GM19395 (cell line): ENCODE measurements around the gene SSR2.

ENCODE experiments used
- ATAC-seq: cut with Tn5 transposase; IDR thresholded peaks from one replicate; pipeline ENCODE4 v1.9.1; 2021; ENCODE audit warnings: mild to moderate bottlenecking, moderate library complexity; ENCODE audit not compliant: unreplicated experiment

Gene SSR2

DNA sequence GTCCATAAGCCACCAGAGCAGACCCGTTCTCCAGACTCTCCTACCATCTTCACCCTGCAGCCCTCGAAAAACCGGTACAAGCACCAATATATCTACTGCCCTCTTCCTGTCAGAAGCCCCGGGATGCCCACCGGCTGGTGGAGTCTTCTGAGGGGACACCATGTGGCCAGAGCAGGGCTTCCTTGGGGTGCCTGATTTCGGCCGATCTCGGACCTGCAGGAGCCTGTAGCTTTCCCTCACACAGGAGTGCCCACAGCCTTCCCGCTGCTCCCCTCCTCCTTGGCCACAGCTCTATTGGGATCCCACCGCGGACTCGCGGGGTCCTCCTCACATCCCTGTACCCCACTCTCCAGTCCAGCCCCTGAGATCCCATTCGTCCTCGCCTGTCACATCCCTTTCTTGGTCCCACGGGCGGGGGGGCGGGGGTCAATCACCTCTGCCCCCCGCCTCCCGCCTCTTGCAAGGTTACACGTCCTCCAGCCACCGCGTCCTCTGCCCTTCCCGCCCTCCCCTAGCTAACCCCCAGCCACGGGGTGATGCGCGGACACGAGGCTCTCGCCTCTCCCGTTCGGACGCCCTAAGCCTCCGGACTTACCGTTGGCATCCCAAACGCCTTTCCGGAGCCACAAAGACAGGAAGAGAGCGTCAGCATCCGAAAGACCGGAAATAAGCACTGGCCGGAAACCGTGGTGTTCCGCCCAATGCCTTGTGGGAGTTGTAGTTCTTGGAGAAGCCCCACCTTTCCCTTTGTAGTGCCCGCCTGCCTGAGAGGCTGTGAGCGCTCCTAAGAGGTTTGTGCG lies at the start of gene SSR2:
Gene SSR2 (minus strand): TSS at position 659 of the 800 bp plus-strand sequence. CDS start 784 bp downstream, outside the sequence.
- ATAC-seq, result peak; percentile 94

DNA sequence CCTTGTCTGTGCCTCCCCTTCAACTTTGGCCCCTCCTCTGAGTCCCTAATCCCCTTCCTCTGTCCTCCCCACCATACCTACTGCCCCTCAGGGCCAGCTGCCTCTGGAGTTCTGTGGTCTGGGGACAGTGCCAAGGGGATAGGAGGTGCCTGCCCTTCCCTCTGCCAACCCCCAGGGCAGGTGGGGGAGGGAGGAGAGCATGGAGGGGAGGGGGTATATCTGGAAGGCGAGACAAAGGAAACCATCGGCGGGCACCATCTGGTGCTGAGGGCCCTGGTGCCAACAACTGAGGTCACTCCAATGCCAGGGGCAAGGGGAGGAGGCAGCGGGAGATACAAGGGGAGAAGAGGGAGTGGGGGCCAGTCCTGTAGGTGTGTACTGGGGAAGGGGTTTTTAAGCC lies 49.8 kb upstream of the SSR2 start:
- no peak for ATAC-seq

DNA sequence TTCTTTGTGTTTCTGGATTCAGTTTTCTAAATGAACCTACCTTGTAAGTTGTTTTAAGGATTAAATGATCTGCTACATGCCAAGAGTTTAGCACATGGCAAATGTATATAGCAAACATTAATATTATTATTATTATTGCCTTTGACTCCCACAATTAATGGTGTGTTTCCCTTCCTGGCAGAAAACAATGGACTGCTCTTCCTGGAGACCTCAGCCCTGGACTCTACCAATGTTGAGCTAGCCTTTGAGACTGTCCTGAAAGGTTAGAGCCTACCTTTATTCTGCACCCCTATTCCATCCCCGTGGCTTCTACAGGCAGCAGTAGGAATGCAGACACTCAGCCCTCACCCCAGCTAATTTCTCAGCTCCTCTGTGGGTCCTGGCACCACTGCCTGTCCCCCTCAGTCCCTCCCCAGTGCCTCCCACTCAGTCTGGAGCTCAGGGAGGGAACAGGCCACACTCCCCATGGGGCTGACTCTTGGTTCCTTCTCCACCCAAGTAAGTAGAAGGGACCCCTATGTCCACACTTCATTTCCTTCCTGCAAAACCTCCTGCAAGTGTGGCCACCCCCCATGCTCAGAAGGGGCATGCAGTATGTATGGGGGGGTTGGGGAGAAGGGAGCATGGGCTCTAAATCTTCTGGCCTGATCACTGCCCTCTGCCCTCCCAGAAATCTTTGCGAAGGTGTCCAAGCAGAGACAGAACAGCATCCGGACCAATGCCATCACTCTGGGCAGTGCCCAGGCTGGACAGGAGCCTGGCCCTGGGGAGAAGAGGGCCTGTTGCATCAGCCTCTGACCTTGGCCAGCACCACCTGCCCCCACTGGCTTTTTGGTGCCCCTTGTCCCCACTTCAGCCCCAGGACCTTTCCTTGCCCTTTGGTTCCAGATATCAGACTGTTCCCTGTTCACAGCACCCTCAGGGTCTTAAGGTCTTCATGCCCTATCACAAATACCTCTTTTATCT lies 49.0 kb upstream of the SSR2 start:
- no peak for ATAC-seq

DNA sequence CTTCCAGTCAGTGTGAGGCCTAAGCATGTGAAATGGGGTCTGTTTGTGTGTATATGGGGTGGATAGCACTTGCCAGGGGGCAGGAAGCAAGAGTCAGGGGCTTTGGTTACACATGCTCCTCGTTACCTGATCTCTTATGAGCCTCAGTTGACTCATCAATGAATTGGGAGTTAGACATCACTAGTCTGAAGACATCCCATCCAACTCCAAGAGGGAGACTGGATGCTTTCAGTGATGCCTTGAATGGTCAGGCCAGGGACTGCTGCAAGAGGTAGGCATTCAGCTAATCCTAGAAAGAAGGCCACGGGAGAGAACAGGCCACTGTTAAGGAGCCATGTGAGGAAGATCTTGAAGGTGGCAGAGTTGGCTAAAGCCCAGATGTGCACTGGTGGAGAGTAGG lies 46.5 kb upstream of the SSR2 start:
- no peak for ATAC-seq

DNA sequence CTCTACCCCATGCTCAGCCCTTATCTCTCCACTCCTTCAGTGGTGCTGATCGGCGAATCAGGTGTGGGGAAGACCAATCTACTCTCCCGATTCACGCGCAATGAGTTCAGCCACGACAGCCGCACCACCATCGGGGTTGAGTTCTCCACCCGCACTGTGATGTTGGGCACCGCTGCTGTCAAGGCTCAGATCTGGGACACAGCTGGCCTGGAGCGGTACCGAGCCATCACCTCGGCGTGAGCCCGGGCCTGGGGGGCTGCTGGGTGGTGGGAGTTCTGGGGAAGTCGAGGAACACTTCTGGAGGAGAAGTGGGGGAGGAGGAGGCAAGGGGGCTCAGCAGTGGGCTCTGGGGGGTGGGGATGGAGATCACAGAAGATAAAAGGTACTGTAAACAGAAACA lies 45.1 kb upstream of the SSR2 start:
- no peak for ATAC-seq

DNA sequence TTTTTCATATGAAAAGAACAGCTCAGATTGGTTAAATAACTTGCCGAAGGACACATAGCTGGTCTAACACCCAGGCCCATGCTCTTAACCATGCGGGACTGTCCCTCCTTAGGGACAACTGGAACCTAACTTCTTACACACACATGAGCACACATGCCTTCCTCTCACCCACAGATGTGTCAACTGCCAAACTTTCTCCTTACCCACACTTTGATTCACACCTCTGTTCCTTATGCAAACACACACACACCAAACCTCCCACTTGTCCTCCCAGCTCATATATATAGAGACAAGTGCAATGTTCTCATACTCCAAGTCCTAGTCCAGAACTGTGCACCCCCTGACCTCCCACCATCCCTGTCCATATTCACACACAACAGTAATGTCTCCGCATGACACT lies 44.5 kb upstream of the SSR2 start:
- no peak for ATAC-seq

DNA sequence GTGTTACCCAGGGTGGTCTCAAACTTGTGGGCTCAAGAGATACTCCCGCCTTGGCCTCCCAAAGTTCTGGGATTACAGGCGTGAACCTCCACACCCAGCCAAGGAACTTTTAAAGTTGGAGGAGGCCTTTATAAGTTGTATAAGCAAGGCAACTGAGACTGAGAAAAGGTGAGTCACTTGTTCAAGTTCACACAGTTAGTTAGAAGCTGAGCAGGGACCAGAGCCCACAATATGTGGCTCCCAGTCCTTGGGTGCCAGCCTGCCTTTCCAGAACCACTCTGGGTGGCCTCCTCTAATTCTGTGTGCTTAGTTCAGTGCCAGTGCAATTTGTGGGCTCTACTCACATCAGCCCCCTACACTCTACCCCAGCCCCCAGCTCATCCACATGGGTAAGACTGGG lies 43.9 kb upstream of the SSR2 start:
- no peak for ATAC-seq

DNA sequence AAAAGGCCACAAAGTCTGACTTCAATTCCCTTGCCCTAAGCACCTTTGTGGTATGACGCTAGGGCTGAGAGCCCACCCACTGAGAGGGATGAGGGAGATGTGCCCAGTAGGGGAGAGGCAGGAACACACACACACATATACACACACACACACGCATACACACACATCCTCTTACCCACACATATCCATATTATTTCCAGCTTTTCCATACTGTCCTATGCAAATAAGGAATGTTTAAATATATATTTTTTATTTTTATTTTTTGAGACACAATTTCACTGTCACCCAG lies 43.2 kb upstream of the SSR2 start:
- no peak for ATAC-seq

DNA sequence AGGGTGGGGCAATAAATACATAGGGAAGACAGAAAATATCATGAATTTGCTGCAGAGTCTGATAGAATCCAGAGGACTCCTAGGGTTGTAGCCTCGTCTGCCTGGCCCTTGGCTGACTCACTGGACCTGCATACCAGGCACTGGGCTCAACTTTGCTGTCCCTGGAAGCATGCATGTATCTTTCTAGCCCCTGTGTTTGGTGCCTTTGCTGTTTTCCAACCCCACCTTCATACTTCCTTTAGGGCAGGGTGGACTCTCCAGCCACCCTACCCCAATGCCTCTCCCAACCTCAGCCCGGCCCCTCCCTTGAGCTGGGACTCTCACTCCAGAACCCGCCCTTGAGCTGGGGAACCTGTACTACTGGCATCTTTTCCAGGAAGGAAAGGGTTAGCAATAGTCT lies 41.4 kb upstream of the SSR2 start:
- no peak for ATAC-seq

DNA sequence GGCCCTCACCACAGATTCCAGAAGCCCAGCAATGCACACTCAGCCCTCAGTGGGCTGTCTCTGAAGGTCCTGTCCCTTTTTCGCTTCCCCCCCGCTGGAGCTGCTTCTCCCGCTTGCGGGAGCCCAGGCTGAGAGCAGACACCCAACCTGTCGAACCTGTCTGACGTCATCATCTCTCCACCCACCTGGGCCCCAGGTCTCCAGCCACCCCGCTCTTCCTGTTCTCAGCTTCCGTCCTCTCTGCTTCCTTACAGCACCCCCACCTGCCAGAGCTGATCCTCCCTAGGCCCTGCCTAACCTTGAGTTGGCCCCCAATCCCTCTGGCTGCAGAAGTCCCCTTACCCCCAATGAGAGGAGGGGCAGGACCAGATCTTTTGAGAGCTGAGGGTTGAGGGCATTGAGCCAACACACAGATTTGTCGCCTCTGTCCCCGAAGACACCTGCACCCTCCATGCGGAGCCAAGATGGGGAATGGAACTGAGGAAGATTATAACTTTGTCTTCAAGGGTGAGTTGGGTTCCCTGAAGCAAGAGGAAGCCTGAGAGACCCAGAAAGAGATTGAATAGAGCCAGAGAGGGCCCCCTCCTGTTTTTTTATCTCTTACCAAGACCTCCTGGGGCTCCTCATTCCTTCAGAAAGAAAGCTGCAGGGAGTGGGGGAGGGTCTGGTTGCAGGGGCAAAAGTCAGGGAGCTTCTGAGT lies 40.3 kb upstream of the SSR2 start, which contains the start of gene RAB25:
Gene RAB25 (plus strand): TSS at position 224 of the 700 bp plus-strand sequence. CDS start 241 bp downstream, at position 465.
- ATAC-seq, result no peak

DNA sequence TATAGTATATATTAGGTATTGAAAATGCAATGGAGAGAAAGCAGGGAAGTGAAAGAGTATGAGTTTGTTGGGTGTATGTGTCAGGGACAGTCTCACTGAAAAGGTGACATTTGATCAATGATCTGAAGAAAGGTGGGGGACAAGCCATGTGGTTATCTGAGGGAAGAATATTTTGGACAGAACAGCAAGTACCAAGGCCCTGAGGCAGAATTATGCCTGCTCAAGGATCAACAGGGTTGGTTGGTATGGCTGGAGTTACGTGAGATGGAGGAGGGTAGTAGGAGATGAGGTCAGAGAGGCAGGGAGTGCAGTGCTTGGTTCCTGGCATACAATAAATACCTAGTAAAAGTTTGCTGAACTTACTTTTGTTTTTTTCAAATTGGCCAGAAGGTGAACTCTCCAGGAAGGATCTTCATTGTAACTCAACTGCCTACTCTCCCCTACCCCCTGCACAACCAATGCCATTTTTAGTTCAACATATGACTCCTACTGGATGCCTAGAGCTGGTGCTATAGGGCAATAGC lies 35.6 kb upstream of the SSR2 start:
- no peak for ATAC-seq

DNA sequence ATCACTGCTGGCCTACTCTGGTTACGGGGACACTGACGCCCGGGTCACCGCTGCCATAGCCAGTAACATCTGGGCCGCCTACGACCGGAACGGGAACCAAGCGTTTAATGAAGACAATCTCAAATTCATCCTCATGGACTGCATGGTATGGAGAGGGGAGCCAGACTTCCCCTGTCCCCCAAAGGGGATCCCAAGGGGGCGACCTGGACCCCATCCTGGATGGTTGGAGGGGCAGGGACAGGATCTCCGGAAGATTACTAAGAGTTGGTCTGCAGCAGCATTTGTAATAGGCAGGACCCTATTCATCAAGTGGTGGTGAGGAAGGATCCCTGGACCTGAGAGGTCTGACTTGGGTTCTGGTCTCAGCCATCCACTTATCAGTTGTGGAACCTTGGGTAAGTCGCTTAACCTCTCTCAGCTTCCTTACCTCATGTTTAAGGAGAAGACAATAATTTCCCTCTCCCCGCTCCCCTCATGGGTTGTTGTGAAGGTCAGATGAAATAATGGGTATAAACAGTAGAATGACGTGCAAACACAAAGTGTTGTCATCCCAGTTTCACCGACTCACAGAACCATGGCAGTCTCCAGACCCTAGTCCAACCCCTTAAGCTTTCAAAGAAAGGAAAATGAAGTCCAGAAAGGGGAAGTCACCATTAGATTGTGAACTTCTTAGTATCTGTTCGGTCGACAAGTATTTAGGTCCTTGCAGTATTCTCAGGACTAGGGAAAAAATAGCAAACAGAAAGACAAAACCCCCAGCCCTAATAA lies 34.7 kb upstream of the SSR2 start:
- ATAC-seq, result no peak

DNA sequence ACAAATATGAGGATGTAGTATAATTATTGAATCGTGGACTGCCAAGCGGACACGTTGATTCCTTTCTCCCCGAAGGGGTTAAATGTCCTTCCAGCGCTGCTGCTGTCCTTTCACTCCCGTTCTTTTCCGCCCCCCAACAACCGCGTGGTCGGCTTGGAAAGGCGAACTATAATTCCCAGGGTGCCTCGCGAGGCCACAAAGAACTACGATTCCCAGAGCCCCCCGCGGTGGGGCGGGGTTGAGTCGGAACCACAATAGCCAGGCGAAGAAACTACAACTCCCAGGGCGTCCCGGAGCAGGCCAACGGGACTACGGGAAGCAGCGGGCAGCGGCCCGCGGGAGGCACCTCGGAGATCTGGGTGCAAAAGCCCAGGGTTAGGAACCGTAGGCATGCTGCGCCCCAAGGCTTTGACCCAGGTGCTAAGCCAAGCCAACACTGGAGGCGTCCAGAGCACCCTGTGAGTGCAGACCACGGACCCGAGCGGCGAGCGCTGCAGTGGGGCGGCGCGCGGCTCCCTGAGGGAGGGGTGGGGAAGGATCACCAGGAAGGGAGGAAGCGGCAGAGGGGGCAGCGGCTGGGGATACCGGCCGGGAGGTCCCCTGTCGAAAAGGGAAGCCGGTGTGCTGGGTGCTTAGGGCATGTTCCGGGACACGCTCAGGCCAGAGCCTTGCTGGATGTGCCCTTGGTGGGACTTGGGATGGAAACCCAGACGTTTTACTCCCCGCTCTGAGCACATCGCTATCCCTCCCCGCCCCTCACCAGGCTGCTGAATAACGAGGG lies 33.9 kb upstream of the SSR2 start, which contains the start of gene LAMTOR2:
Gene LAMTOR2 (plus strand): TSS at position 283 of the 781 bp plus-strand sequence. CDS start 108 bp downstream, at position 391.
- ATAC-seq, result peak; percentile 79

DNA sequence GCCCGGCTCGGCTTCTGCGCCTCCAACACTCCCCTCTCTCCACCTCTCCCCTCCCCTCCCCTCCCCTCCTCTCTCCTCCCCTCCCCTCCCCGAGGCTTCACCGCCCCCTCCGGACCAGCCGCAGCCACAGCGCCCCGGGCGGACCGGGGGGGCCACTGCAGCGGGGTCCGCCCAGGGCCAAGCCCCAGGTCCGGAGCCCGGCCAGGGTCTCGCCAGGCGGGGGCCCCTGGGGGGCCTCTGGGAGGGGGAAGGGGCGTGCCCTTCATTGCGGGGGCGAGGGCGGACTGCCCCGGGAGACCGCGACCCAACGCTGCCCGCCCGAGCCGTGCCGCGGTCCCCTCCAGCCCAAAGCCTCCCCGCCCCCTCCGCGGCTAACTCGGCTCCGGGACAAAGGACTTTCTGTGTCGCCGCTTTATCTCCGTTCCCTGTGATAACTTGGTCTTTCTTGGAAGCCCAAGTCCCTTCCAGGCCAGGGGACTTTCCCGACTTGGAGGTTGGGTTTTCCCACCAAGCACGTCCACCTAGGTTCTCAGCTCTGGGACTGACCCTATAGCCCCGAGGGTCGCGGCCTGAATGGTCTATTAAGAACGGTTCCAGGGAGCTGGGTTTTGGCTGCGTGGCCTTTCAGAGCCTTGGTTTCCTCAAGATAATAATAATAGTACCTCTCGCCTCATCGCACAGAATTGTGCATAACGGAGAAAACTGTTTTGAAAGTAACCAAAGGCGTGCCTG lies 33.2 kb upstream of the SSR2 start, which contains the start of gene UBQLN4:
Gene UBQLN4 (minus strand): TSS at position 31 of the 732 bp plus-strand sequence. CDS start 97 bp downstream, outside the sequence.
- peak; percentile 31 for ATAC-seq

DNA sequence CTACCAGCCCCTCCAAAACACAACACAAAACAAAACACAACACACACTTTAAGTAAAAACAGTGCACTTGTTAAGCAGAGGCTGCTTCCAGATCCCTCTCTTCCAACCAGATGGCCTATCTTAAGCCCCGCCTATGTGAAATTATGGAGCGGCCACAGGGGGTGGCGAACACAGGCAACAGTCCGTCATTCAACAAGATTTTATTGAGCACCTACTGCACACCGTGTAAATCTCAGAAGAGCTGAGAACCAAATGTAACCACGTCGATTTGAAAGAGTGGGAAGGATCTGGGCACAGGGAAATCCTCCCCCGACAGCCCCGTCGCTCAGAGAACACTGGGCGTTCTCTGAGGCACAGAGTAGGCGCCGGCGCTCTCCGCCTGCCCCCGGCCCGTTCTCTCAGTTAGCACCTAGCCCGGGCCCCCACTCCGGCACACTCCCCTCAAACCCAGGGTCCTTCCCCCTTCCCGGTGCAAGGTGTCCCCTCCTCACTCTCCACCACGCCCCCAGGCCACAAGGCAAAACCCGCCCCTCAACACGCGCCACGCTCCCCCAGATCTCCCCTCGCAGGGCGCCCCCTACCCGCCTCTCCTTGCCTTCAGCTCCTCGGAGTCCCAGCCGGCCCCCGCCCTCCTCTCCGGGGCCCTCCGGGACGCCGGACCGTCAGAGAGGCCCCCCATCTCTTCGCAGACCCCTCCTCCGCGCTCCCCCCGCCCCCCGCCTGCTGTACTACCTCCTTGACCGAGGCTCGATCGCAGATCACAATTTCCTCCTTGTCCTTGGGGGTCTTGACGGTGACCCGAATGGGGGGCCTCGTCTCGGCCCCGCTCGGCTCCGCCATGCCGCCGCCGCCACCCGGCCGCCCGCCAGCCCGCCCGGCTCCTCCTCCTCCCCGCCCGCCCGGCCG lies 32.4 kb upstream of the SSR2 start:
- ATAC-seq, result no peak

DNA sequence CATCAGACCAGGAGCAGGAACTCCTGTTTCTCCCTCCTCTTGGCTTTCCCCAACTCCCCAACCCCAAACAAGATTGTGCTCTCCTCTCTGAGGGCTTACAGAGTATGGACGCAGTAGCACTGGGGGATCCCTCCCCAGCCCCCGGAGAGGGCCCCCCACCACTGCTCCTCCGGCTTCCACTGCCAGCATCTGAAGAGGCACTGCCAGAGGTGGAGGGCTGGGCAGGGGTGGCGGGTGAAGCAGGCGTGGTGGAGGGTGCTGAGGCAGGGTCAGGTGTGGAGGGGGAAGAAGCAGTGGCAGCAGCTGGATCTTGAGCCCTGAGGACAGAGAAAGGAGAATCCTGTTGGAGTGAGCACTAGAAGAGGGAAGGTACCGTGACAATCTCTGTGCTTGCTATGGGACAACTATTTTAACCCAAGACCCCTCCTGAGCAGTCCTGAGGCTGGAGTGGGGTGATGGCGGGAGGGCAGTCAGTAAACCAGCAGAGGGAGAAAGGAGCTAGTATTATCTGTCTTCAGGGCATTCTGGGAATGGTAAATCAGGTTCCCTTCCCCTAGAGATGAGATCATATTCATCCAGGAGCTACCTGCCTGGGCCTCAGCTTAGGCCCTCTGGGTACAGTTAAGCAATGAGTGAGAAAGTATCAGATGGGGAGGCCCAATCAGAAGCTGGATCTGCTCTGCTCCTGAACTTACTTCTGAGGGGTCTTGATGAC lies 30.4 kb upstream of the SSR2 start:
- no peak for ATAC-seq

DNA sequence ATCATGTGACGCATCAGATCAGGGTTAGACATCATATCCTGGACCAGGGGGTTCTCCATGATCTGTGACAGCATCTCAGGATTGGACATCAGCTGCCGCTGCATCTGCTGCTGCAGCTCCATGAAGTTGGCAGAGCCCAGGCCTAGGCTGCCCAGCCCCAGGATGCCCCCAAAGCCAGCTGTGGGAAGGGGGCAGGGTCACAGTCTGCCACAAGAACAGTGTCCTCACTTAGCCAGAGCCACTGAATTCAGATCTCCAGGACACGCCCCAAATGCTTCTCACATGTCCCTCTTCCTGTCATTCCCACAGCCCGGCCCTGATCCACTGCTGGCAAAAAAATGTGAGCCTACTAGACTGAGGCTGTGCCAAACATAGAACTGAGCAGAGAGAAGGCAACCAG lies 29.6 kb upstream of the SSR2 start:
- ATAC-seq, result no peak
